Stomach (tissue), 9 donors: Measurements from ENCODE around the gene LMBRD2. TPM values are rescaled to one million over a fixed set of nuclear protein-coding genes. Genes with fewer than 3 reads are reported as not detected.
A peak's percentile ranks its signal among the peaks of the same experiment; 100 is the strongest.

Source experiments
- DNase-seq, 2 donors: peaks; one replicate each; pipeline versions ENCODE4 v3.0.0 to v3.0.0-alpha.2; 2013 to 2019
- H3K27ac ChIP-seq, 5 donors: fragments of 200-600 bp in 4 of 5; sonication (generic) in 4 of 5; one replicate each; pipeline ENCODE4 v1.5.1; 2013 to 2019; ENCODE audit warnings: mild to moderate bottlenecking in 1 of 5, moderate library complexity in 1 of 5
- H3K27me3 ChIP-seq, 3 donors: fragments of 200-600 bp; sonication (generic); one replicate each; pipeline ENCODE4 v1.5.1; 2017 to 2019; ENCODE audit warnings: mixed run types in 1 of 3
- H3K36me3 ChIP-seq, 4 donors: fragments of 200-600 bp; sonication (generic); 1 replicate in 3 of 4; 2 replicates in 1 of 4; pipeline ENCODE4 v1.5.1; 2016 to 2019
- H3K4me1 ChIP-seq, 4 donors: fragments of 200-600 bp; sonication (generic); one replicate each; pipeline ENCODE4 v1.5.1; 2016 to 2019
- H3K4me3 ChIP-seq, 4 donors: fragments of 200-600 bp; sonication (generic) in 3 of 4; one replicate each; pipeline ENCODE4 v1.5.1; 2016 to 2019; ENCODE audit warnings: mild to moderate bottlenecking in 1 of 4
- H3K9me3 ChIP-seq, 4 donors: fragments of 200-600 bp; sonication (generic); one replicate each; pipeline ENCODE4 v1.5.1; 2016 to 2019
- CTCF ChIP-seq, 7 experiments: fragments of 450-650 bp in 4 of 7; fragments of 200-600 bp in 3 of 7; sonication (generic) in 3 of 7; IDR thresholded peaks; one replicate each; pipeline ENCODE4 v1.5.1; 2016 to 2019; ENCODE audit warnings: antibody characterized with exemption in 7 of 7, control low read depth in 2 of 7, mild to moderate bottlenecking in 1 of 7
- EP300 ChIP-seq: sonication (generic); formaldehyde crosslinking; IDR thresholded peaks from one replicate; pipeline ENCODE4 v1.6.1; 2017; ENCODE audit warnings: antibody characterized with exemption
- POLR2A ChIP-seq, 4 donors: fragments of 450-650 bp; IDR thresholded peaks; one replicate each; pipeline ENCODE4 v1.6.1; 2016; ENCODE audit warnings: antibody characterized with exemption in 4 of 4, control low read depth in 2 of 4, mild to moderate bottlenecking in 1 of 4, moderate library complexity in 1 of 4
- POLR2AphosphoS5 ChIP-seq, 3 donors: sonication (generic); formaldehyde crosslinking; IDR thresholded peaks; one replicate each; pipeline ENCODE4 v1.6.1; 2016; ENCODE audit warnings: antibody characterized with exemption in 3 of 3
- WGBS, 5 donors: extraction: QIAGEN DNeasy Blood & Tissue Kit in 3 of 5; methylation state at CpG; one replicate each; pipeline versions ENCODE4 v1.1.5 to v1.1.7; 2013 to 2018; 5-methylcytosine and 5-hydroxymethylcytosine counted together
- intact Hi-C: fragments of 100-400 bp; cut with DNase I; formaldehyde crosslinking; loops from one replicate; pipeline ENCODE4 v1.15.1; 2023; ENCODE audit warnings: low total_unique reads
- polyA plus RNA-seq, 3 donors: library from polyadenylated mRNA; stranded (reverse); fragments of 200-250 nt; gene quantifications; one replicate each; pipeline ENCODE4 v1.2.3, GENCODE V29; 2013
- total RNA-seq, 5 donors: library from RNA; depleted of rRNA; stranded (reverse); fragments of >200 nt; gene quantifications; one replicate each; pipeline versions ENCODE4 v1.1.0 to v1.2.3, GENCODE V29; 2014 to 2016
- donor health status: healthy with polysubstance abuse.
- donor health status: Bipolar disorder and iron deficiency.
- donor health status: healthy.

LMBRD2 gene
- total and polyA plus RNA-seq, 8 donors, result 0.58 to 122 (median 4.9) TPM

- Histone ChIP-seq H3K36me3 (no peaks in the 10 kb centered on the region), H3K27me3 (peaks cover 0 to 5% (median 0%) of the 10 kb centered on the region in 3 donors), H3K27ac (no peak overlapping the region), H3K4me3 (no peak overlapping the region), H3K4me1 (no peaks in the 10 kb centered on the region), H3K9me3 (no peaks in the 10 kb centered on the region)
- TF ChIP-seq EP300 (no peak), CTCF (IDR thresholded peaks at IDR 0.05) (peak in 3 of 7 experiments; percentile 34 to 56 (median 37))
- peak in 1 of 2 donors; percentile 78 for DNase-seq
- intact Hi-C loops, result no loop called here
- 8 to 15% (median 14%) methylated on average over 10 of the region's 10 CpGs for WGBS, 5 donors
Measured at GRCh38 chr5:36079200-36079781, 72.4 kb downstream of the LMBRD2 start.

- Histone ChIP-seq H3K27me3 (peaks cover 0 to 5% (median 0%) of the 10 kb centered on the region in 3 donors), H3K9me3 (no peaks in the 10 kb centered on the region), H3K4me1 (no peaks in the 10 kb centered on the region), H3K36me3 (no peaks in the 10 kb centered on the region), H3K4me3 (no peak overlapping the region), H3K27ac (no peak overlapping the region)
- no peak for DNase-seq
- WGBS, 5 donors, result 68 to 71% (median 69%) methylated on average over 10 of the region's 10 CpGs
- TF ChIP-seq POLR2AphosphoS5 (IDR thresholded peaks at IDR 0.05) (no peak), POLR2A (IDR thresholded peaks at IDR 0.05) (no peak), CTCF (IDR thresholded peaks at IDR 0.05) (no peak), EP300 (no peak)
- intact Hi-C loops, result no loop called here
Measured at GRCh38 chr5:36078430-36078829, 73.3 kb downstream of the LMBRD2 start.

GRCh38 chr5:36073595-36074216 is 78.0 kb downstream of the LMBRD2 start:
- WGBS, 5 donors, result 33 to 67% (median 56%) methylated on average over 3 of the region's 3 CpGs
- DNase-seq, result peak in 1 of 2 donors; percentile 19

More at GRCh38 chr5:36073595-36074216, 78.0 kb downstream of the LMBRD2 start:
- peaks cover 0 to 8% (median 0%) of the 10 kb centered on the region in 4 donors for H3K4me1 ChIP-seq
- TF ChIP-seq EP300 (no peak), CTCF (IDR thresholded peaks at IDR 0.05) (no peak), POLR2A (IDR thresholded peaks at IDR 0.05) (no peak), POLR2AphosphoS5 (IDR thresholded peaks at IDR 0.05) (no peak)
- H3K27me3 ChIP-seq, result peaks cover 0 to 5% (median 0%) of the 10 kb centered on the region in 3 donors
- no peaks in the 10 kb centered on the region for H3K9me3 ChIP-seq
- no peak overlapping the region for H3K27ac ChIP-seq
- H3K4me3 ChIP-seq, result no peak overlapping the region
- no peaks in the 10 kb centered on the region for H3K36me3 ChIP-seq
- intact Hi-C loops, result no loop called here
